KMS-11 (cell line): Measurements from ENCODE around the gene CADM3.

ENCODE experiments used
- H2AFZ ChIP-seq: fragments of 200-600 bp; sonication (generic); 2 replicates; pipeline ENCODE4 v1.6.1; 2016; ENCODE audit warnings: antibody characterized with exemption, mixed run types, low read depth
- H3K27ac ChIP-seq: fragments of 200-600 bp; sonication (generic); 2 replicates; pipeline ENCODE4 v1.6.1; 2016; ENCODE audit warnings: mild to moderate bottlenecking, mixed run types
- H3K27me3 ChIP-seq: fragments of 200-600 bp; sonication (generic); 2 replicates; pipeline ENCODE4 v1.6.1; 2017; ENCODE audit warnings: mild to moderate bottlenecking, low read depth, mixed run types, moderate library complexity; ENCODE audit not compliant: insufficient read depth
- H3K36me3 ChIP-seq: fragments of 200-600 bp; sonication (generic); 2 replicates; pipeline ENCODE4 v1.6.1; 2017; ENCODE audit warnings: mild to moderate bottlenecking, mixed run types; ENCODE audit not compliant: insufficient read depth
- H3K4me1 ChIP-seq: fragments of 200-600 bp; sonication (generic); 2 replicates; pipeline ENCODE4 v1.6.1; 2016; ENCODE audit warnings: mild to moderate bottlenecking, low read depth, mixed run types; ENCODE audit not compliant: poor library complexity, severe bottlenecking
- H3K4me2 ChIP-seq: fragments of 200-600 bp; sonication (generic); 2 replicates; pipeline ENCODE4 v1.7.0; 2016; ENCODE audit warnings: mild to moderate bottlenecking, mixed run types
- H3K4me3 ChIP-seq: fragments of 200-600 bp; sonication (generic); IDR thresholded peaks from 2 replicates; pipeline ENCODE4 v1.6.1; 2017; ENCODE audit warnings: low read depth, low read length, mixed read lengths; ENCODE audit not compliant: insufficient read depth
- H3K79me2 ChIP-seq: fragments of 200-600 bp; sonication (generic); 2 replicates; pipeline ENCODE4 v1.6.1; 2016; ENCODE audit warnings: low read depth, mixed run types; ENCODE audit not compliant: insufficient read depth
- H3K9ac ChIP-seq: fragments of 200-600 bp; sonication (generic); 2 replicates; pipeline ENCODE4 v1.6.1; 2016; ENCODE audit warnings: mild to moderate bottlenecking, mixed run types
- H4K20me1 ChIP-seq: fragments of 200-600 bp; sonication (generic); 2 replicates; pipeline ENCODE4 v1.6.1; 2016; ENCODE audit warnings: mild to moderate bottlenecking, mixed run types; ENCODE audit not compliant: insufficient read depth
- CTCF ChIP-seq: fragments of 200-600 bp; sonication (generic); conservative IDR thresholded peaks from 2 replicates; pipeline ENCODE4 v1.6.1; 2017; ENCODE audit warnings: low read depth, mild to moderate bottlenecking, antibody characterized with exemption, low read length, moderate library complexity, mixed read lengths

CADM3 gene

DNA sequence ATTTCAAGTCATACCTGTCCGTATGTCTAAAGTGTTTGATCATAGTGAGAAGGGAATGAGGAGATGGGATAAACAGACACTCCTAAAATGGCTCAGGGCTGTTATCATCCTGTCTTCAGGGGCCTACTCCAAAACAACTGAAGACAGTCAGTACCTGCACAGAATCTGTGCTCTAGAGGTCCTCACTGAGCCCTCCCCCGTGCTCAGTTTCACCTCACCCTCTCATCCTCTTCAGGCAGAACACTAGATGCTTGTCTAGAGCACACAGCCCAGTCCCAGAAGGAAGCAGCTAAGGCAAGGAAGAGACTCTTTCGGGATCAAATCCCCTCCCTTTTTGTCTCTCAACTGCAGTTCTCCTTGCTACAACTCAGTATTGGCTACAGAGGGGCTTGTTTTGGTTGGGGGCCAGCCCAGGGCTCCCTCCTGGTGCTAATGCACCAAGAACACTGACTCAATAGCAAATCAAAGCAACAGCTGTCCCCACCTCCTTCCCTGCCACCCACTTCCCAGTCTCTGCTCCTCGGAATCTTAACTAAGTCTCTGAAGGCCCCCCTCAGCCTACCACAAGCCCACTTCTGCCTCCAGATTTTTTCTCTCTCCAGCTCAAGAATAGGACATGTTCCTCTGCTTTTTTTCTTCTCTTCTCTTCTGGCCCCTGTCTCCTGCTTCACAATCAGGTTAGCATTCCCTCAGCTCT lies 10.1 kb downstream of the CADM3 start:
- no peaks in the 10 kb centered on the region for H3K27me3 ChIP-seq
- H3K4me1 ChIP-seq: no peaks in the 10 kb centered on the region
- H3K9ac ChIP-seq: no peak overlapping the region
- no peak for TF ChIP-seq CTCF
- H2AFZ ChIP-seq: no peak overlapping the region
- no peaks in the 10 kb centered on the region for H4K20me1 ChIP-seq
- no peak overlapping the region for H3K4me2 ChIP-seq
- H3K79me2 ChIP-seq: no peaks in the 10 kb centered on the region
- no peak overlapping the region for H3K4me3 ChIP-seq
- no peaks in the 10 kb centered on the region for H3K36me3 ChIP-seq
- H3K27ac ChIP-seq: no peak overlapping the region

- H3K4me3 ChIP-seq: no peak overlapping the region
- H3K79me2 ChIP-seq: no peaks in the 10 kb centered on the region
- H3K9ac ChIP-seq: no peak overlapping the region
- no peaks in the 10 kb centered on the region for H4K20me1 ChIP-seq
- no peaks in the 10 kb centered on the region for H3K36me3 ChIP-seq
- no peaks in the 10 kb centered on the region for H3K4me1 ChIP-seq
- no peak overlapping the region for H3K4me2 ChIP-seq
- no peaks in the 10 kb centered on the region for H3K27me3 ChIP-seq
- no peak overlapping the region for H2AFZ ChIP-seq
- H3K27ac ChIP-seq: no peak overlapping the region
- TF ChIP-seq CTCF: no peak
Measured at GRCh38 chr1:159184201-159184600, 12.8 kb downstream of the CADM3 start.

DNA sequence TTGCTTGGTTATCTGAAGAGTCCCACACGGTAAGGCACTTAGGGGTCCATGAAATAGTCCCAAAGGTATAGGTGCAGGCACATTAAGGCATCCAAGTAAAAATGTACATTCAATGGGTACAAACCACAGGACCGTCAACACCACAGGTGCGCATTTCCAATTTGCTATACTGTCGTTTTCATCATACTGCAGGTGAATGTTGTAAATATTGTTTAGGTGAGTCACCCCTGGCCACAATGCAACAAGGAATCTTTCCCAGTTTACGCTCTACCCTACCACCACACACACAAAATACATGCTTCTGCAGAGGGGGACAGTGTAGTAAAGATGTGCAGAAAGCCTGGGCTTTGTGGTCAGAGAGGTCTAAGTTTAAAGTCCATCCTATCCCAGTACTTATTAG lies 13.7 kb downstream of the CADM3 start:
- no peak overlapping the region for H3K9ac ChIP-seq
- H3K36me3 ChIP-seq: no peaks in the 10 kb centered on the region
- H3K27me3 ChIP-seq: no peaks in the 10 kb centered on the region
- H3K4me2 ChIP-seq: no peak overlapping the region
- H3K79me2 ChIP-seq: no peaks in the 10 kb centered on the region
- H3K4me1 ChIP-seq: no peaks in the 10 kb centered on the region
- H2AFZ ChIP-seq: no peak overlapping the region
- H3K27ac ChIP-seq: no peak overlapping the region
- no peaks in the 10 kb centered on the region for H4K20me1 ChIP-seq
- no peak for TF ChIP-seq CTCF
- no peak overlapping the region for H3K4me3 ChIP-seq

DNA sequence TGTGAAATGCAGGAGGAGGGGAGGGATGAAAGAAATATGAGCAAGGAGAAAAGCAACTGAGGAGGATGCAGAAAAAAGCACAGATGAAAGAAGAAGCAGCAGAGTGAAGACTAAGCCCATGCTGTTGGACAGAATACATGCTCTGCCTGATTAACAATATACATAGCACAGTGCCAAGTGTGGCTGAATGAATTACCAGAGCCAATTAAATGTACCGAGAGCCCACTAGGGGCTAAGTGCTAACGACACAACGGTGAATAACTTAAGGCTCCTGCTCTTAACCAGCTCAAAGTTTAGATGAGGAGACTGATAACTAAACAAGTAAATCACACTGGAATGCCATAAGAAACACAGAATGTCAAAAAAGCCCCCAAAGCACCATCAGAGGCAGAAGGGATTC lies 15.6 kb downstream of the CADM3 start:
- H4K20me1 ChIP-seq: no peaks in the 10 kb centered on the region
- H3K4me2 ChIP-seq: no peak overlapping the region
- no peaks in the 10 kb centered on the region for H3K36me3 ChIP-seq
- TF ChIP-seq CTCF: no peak
- no peaks in the 10 kb centered on the region for H3K27me3 ChIP-seq
- H3K27ac ChIP-seq: no peak overlapping the region
- H3K4me3 ChIP-seq: no peak overlapping the region
- no peaks in the 10 kb centered on the region for H3K79me2 ChIP-seq
- no peaks in the 10 kb centered on the region for H3K4me1 ChIP-seq
- H3K9ac ChIP-seq: no peak overlapping the region
- H2AFZ ChIP-seq: no peak overlapping the region
